Keratinocyte (primary cell): ENCODE measurements around the gene NFAM1. TPM values are rescaled to one million over a fixed set of nuclear protein-coding genes. Genes with fewer than 3 reads are reported as not detected.

ENCODE experiments used
- DNase-seq: peaks from one replicate; pipeline ENCODE4 v3.0.0-alpha.2; 2011; ENCODE audit warnings: low read depth, missing footprints, low spot score
- FAIRE-seq: peaks from 2 replicates; lab custom pipeline; 2011; peaks lifted over from hg19 to GRCh38; lab: Jason Lieb, UNC
- H2AFZ ChIP-seq: 2 replicates; pipeline ENCODE4 v1.6.0; 2012; ENCODE audit warnings: low read length, control low read depth, inconsistent platforms; ENCODE audit not compliant: control insufficient read depth
- H3K27ac ChIP-seq: 2 replicates; pipeline ENCODE4 v1.5.1; 2011; ENCODE audit warnings: low read length; ENCODE audit not compliant: control insufficient read depth, insufficient read depth
- H3K27me3 ChIP-seq: 3 replicates; pipeline ENCODE4 v1.6.0; 2011; ENCODE audit warnings: low read length; ENCODE audit not compliant: control insufficient read depth, insufficient read depth; ENCODE audit errors: extremely low read depth
- H3K36me3 ChIP-seq, 2 experiments: 2 replicates in 1 of 2; 3 replicates in 1 of 2; pipeline ENCODE4 v1.5.1; 2011; ENCODE audit warnings: low read length in 2 of 2, mild to moderate bottlenecking in 1 of 2; ENCODE audit not compliant: control insufficient read depth in 2 of 2, insufficient read depth in 2 of 2; ENCODE audit errors: extremely low read depth in 1 of 2
- H3K4me1 ChIP-seq: 3 replicates; pipeline ENCODE4 v1.5.1; 2011; ENCODE audit warnings: low read length; ENCODE audit not compliant: control insufficient read depth, insufficient read depth; ENCODE audit errors: extremely low read depth
- H3K4me2 ChIP-seq: 3 replicates; pipeline ENCODE4 v1.6.0; 2011; ENCODE audit warnings: low read depth, low read length; ENCODE audit not compliant: control insufficient read depth, insufficient read depth; ENCODE audit errors: extremely low read depth
- H3K4me3 ChIP-seq, 3 experiments: fragments of 200-600 bp in 1 of 3; sonication (generic) in 1 of 3; 2 replicates in 2 of 3; 3 replicates in 1 of 3; pipeline ENCODE4 v1.5.1; 2011 to 2016; ENCODE audit warnings: low read length in 3 of 3, mild to moderate bottlenecking in 3 of 3, control low read depth in 2 of 3, inconsistent platforms in 1 of 3, low read depth in 1 of 3, mixed read lengths in 1 of 3, mixed run types in 1 of 3, moderate library complexity in 1 of 3; ENCODE audit not compliant: control insufficient read depth in 2 of 3, insufficient read depth in 2 of 3; ENCODE audit errors: extremely low read depth in 1 of 3
- H3K79me2 ChIP-seq: 2 replicates; pipeline ENCODE4 v1.6.0; 2012; ENCODE audit warnings: low read length; ENCODE audit not compliant: control insufficient read depth, insufficient read depth
- H3K9ac ChIP-seq: 3 replicates; pipeline ENCODE4 v1.6.0; 2011; ENCODE audit warnings: low read length; ENCODE audit not compliant: control insufficient read depth, insufficient read depth; ENCODE audit errors: extremely low read depth
- H3K9me1 ChIP-seq: 3 replicates; pipeline ENCODE4 v1.6.0; 2011; ENCODE audit warnings: low read length; ENCODE audit not compliant: control insufficient read depth, insufficient read depth; ENCODE audit errors: extremely low read depth
- H3K9me3 ChIP-seq: 2 replicates; pipeline ENCODE4 v1.5.1; 2012; ENCODE audit warnings: low read depth, low read length; ENCODE audit not compliant: control insufficient read depth
- H4K20me1 ChIP-seq: 3 replicates; pipeline ENCODE4 v1.6.0; 2011; ENCODE audit warnings: low read length; ENCODE audit not compliant: control insufficient read depth, insufficient read depth; ENCODE audit errors: extremely low read depth
- CTCF ChIP-seq, 3 experiments: IDR thresholded peaks in 1 of 3; conservative IDR thresholded peaks in 1 of 3; optimal IDR thresholded peaks in 1 of 3; 2 replicates in 2 of 3; 3 replicates in 1 of 3; pipeline versions ENCODE3 to v1.5.1; 2011; ENCODE audit warnings: low read length in 3 of 3, mild to moderate bottlenecking in 3 of 3, moderate library complexity in 2 of 3, control low read depth in 1 of 3, inconsistent platforms in 1 of 3; ENCODE audit not compliant: insufficient read depth in 2 of 3; ENCODE audit errors: extremely low read depth in 1 of 3
- EZH2 ChIP-seq: IDR thresholded peaks from one replicate; pipeline ENCODE4 v1.6.1; 2012; ENCODE audit warnings: inconsistent platforms, mild to moderate bottlenecking, low read length, moderate library complexity
- dilution Hi-C: fragments of 300-500 bp; cut with MboI; formaldehyde crosslinking; loops from one replicate; pipeline ENCODE4 v1.7.0; 2020; ENCODE audit warnings: low sequenced_read_pairs; ENCODE audit not compliant: extremely low pct_ligation_motif_present
- polyA plus RNA-seq, 5 experiments: library from polyadenylated mRNA; depleted of rRNA in 3 of 5; stranded (reverse) in 3 of 5; stranded (forward) in 1 of 5; unstranded in 1 of 5; fragments of >200 nt; gene quantifications; 1 replicate in 1 of 5; 2 replicates in 3 of 5; 3 replicates in 1 of 5; pipeline versions ENCODE4 v1.2.1 to v1.2.3, GENCODE V29; 2011 to 2012; ENCODE audit warnings: missing spikeins in 2 of 5, low read depth in 1 of 5, low replicate concordance in 1 of 5

The NFAM1 gene
- polyA plus RNA-seq, 1 donor (not counting 4 experiments of a cell fraction or from before 2014, with no cell fraction given) = not detected

- FAIRE-seq (no peak), DNase-seq (no peak)
- Histone ChIP-seq H3K36me3 (no peaks in the 10 kb centered on the region), H2AFZ (no peak overlapping the region), H4K20me1 (no peaks in the 10 kb centered on the region), H3K9me3 (no peaks in the 10 kb centered on the region), H3K4me1 (no peaks in the 10 kb centered on the region), H3K79me2 (no peaks in the 10 kb centered on the region), H3K9ac (no peak overlapping the region), H3K4me2 (no peak overlapping the region), H3K27ac (no peak overlapping the region), H3K27me3 (no peaks in the 10 kb centered on the region), H3K4me3 (no peak overlapping the region), H3K9me1 (no peaks in the 10 kb centered on the region)
- TF ChIP-seq CTCF (optimal IDR thresholded peaks at IDR 0.05 in 1 of 3, IDR thresholded peaks at IDR 0.05 in 1 of 3, conservative IDR thresholded peaks at IDR 0.05 in 1 of 3; ENCODE audit: extremely low read depth in 1 of 3, insufficient read depth in 2 of 3, low read length in 3 of 3) (no peak), EZH2 (no peak)
- dilution Hi-C loops = no loop called here
Measured at GRCh38 chr22:42471441-42471840, 39.2 kb upstream of the NFAM1 start.

GRCh38 chr22:42470366-42471082 is 38.3 kb upstream of the NFAM1 start:
- H4K20me1 ChIP-seq = no peaks in the 10 kb centered on the region
- H3K36me3 ChIP-seq = no peaks in the 10 kb centered on the region
- H3K27me3 ChIP-seq = no peaks in the 10 kb centered on the region
- no peak overlapping the region for H3K4me3 ChIP-seq
- H3K4me2 ChIP-seq = no peak overlapping the region
- FAIRE-seq (no peak), DNase-seq (no peak)
- H3K79me2 ChIP-seq = no peaks in the 10 kb centered on the region
- TF ChIP-seq EZH2 = no peak
- TF ChIP-seq CTCF (optimal IDR thresholded peaks at IDR 0.05 in 1 of 3, IDR thresholded peaks at IDR 0.05 in 1 of 3, conservative IDR thresholded peaks at IDR 0.05 in 1 of 3; ENCODE audit: extremely low read depth in 1 of 3, insufficient read depth in 2 of 3, low read length in 3 of 3) = no peak
- no peaks in the 10 kb centered on the region for H3K9me1 ChIP-seq
- no peaks in the 10 kb centered on the region for H3K4me1 ChIP-seq
- no peaks in the 10 kb centered on the region for H3K9me3 ChIP-seq
- dilution Hi-C loops = no loop called here
- H2AFZ ChIP-seq = no peak overlapping the region
- H3K27ac ChIP-seq = no peak overlapping the region
- no peak overlapping the region for H3K9ac ChIP-seq
